Endothelial cell of umbilical vein (primary cell): ENCODE results near the gene FPGS. TPM values are rescaled to one million over a fixed set of nuclear protein-coding genes. Genes with fewer than 3 reads are reported as not detected.

Experiments
- BruUV-seq: library from RNA; stranded (reverse); fragments of 400-500 nt; replicated peaks from 2 replicates; lab custom pipeline; 2021; lab: Mats Ljungman, UMichigan
- CTCF ChIA-PET: fragments of 300-600, 350-600 bp; sonication (Branson Sonifier 250); formaldehyde crosslinking; loops from one replicate; lab custom pipeline; 2021; ENCODE audit warnings: antibody characterized with exemption, inconsistent platforms; lab: Charles Lee
- POLR2A ChIA-PET: fragments of 300-600, 350-600 bp; sonication (Branson Sonifier 250); formaldehyde crosslinking; loops from one replicate; lab custom pipeline; 2021; ENCODE audit warnings: antibody characterized with exemption, inconsistent platforms; lab: Charles Lee
- DNase-seq: peaks from one replicate; pipeline ENCODE4 v3.0.0-alpha.2; 2011; ENCODE audit warnings: low read depth, low spot score
- FAIRE-seq: peaks from 2 replicates; lab custom pipeline; 2011; peaks lifted over from hg19 to GRCh38; lab: Jason Lieb, UNC
- H2AFZ ChIP-seq: 2 replicates; pipeline ENCODE4 v1.6.0; 2012; ENCODE audit warnings: low read depth, low read length, control low read depth, inconsistent platforms
- H3K27ac ChIP-seq: 2 replicates; pipeline ENCODE4 v1.5.1; 2011; ENCODE audit warnings: low read depth, mild to moderate bottlenecking, control low read depth, low read length, moderate library complexity; ENCODE audit not compliant: insufficient read depth
- H3K27me3 ChIP-seq, 2 experiments: 2 replicates each; pipeline versions ENCODE4 v1.6.0 to v1.6.1; 2011; ENCODE audit warnings: low read length in 2 of 2, mixed read lengths in 1 of 2; ENCODE audit not compliant: control insufficient read depth in 2 of 2, insufficient read depth in 2 of 2
- H3K36me3 ChIP-seq, 2 experiments: 2 replicates in 1 of 2; 3 replicates in 1 of 2; pipeline ENCODE4 v1.5.1; 2011; ENCODE audit warnings: low read length in 2 of 2, mild to moderate bottlenecking in 1 of 2, moderate library complexity in 1 of 2; ENCODE audit not compliant: control insufficient read depth in 2 of 2, insufficient read depth in 2 of 2; ENCODE audit errors: extremely low read depth in 1 of 2
- H3K4me1 ChIP-seq: 3 replicates; pipeline ENCODE4 v1.5.1; 2011; ENCODE audit warnings: mild to moderate bottlenecking, low read length; ENCODE audit not compliant: control insufficient read depth, insufficient read depth; ENCODE audit errors: extremely low read depth
- H3K4me2 ChIP-seq: 2 replicates; pipeline ENCODE4 v1.6.1; 2011; ENCODE audit warnings: low read length, control low read depth, mixed read lengths; ENCODE audit not compliant: insufficient read depth
- H3K4me3 ChIP-seq, 3 experiments: fragments of 200-600 bp in 1 of 3; sonication (generic), shearing (Covaris generic) in 1 of 3; replicated peaks in 1 of 3; 2 replicates each; pipeline ENCODE4 v1.5.1; 2011 to 2016; ENCODE audit warnings: control low read depth in 3 of 3, low read length in 3 of 3, mild to moderate bottlenecking in 2 of 3, inconsistent platforms in 1 of 3, low read depth in 1 of 3, moderate library complexity in 1 of 3; ENCODE audit not compliant: insufficient read depth in 1 of 3
- H3K79me2 ChIP-seq: 2 replicates; pipeline ENCODE4 v1.6.0; 2012; ENCODE audit warnings: low read length, inconsistent platforms; ENCODE audit not compliant: control insufficient read depth, insufficient read depth
- H3K9ac ChIP-seq: replicated peaks from 2 replicates; pipeline ENCODE3; 2011; ENCODE audit warnings: low read length, control low read depth; ENCODE audit not compliant: insufficient read depth; ENCODE audit errors: extremely low read depth
- H3K9me1 ChIP-seq: replicated peaks from 3 replicates; pipeline ENCODE4 v1.6.0; 2011; ENCODE audit warnings: mild to moderate bottlenecking, low read length; ENCODE audit not compliant: control insufficient read depth, insufficient read depth; ENCODE audit errors: extremely low read depth
- H3K9me3 ChIP-seq: replicated peaks from 2 replicates; pipeline ENCODE4 v1.5.1; 2012; ENCODE audit warnings: low read length, inconsistent platforms; ENCODE audit not compliant: control insufficient read depth, insufficient read depth
- H4K20me1 ChIP-seq: replicated peaks from 2 replicates; pipeline ENCODE3; 2011; ENCODE audit warnings: mild to moderate bottlenecking, low read length; ENCODE audit not compliant: control insufficient read depth, insufficient read depth; ENCODE audit errors: extremely low read depth
- EZH2 ChIP-seq: IDR thresholded peaks from 2 replicates; pipeline ENCODE4 v1.6.1; 2012; ENCODE audit warnings: borderline replicate concordance, low read depth, mild to moderate bottlenecking, moderate library complexity, low read length, inconsistent platforms; ENCODE audit not compliant: severe bottlenecking
- FOS ChIP-seq: IDR thresholded peaks from 2 replicates; pipeline ENCODE4 v1.6.1; 2011; ENCODE audit warnings: mild to moderate bottlenecking, low read length, moderate library complexity, borderline replicate concordance; ENCODE audit not compliant: insufficient read depth
- GATA2 ChIP-seq: IDR thresholded peaks from 2 replicates; pipeline ENCODE4 v1.7.0; 2011; ENCODE audit warnings: low read depth, mild to moderate bottlenecking, moderate library complexity, mixed read lengths, low read length; ENCODE audit not compliant: insufficient read length, insufficient read depth
- JUN ChIP-seq: IDR thresholded peaks from 2 replicates; pipeline ENCODE4 v1.6.1; 2011; ENCODE audit warnings: borderline replicate concordance, low read depth; ENCODE audit not compliant: insufficient read length, insufficient read depth
- MYC ChIP-seq: IDR thresholded peaks from one replicate; pipeline ENCODE4 v1.6.1; 2011; ENCODE audit warnings: mild to moderate bottlenecking, low read depth, low read length
- POLR2A ChIP-seq: IDR thresholded peaks from 2 replicates; pipeline ENCODE4 v1.6.1; 2012; ENCODE audit warnings: low read depth, mild to moderate bottlenecking, control low read depth, low read length
- POLR2AphosphoS5 ChIP-seq: IDR thresholded peaks from 2 replicates; pipeline ENCODE4 v1.6.1; 2012; ENCODE audit warnings: low read depth, mild to moderate bottlenecking, control low read depth, low read length, moderate library complexity; ENCODE audit not compliant: insufficient read depth
- dilution Hi-C: fragments of 300-500 bp; cut with MboI; formaldehyde crosslinking; loops from one replicate; pipeline ENCODE4 v1.15.0; 2019; ENCODE audit warnings: low sequenced_read_pairs; ENCODE audit not compliant: extremely low pct_ligation_motif_present
- intact Hi-C: fragments of 100-400 bp; cut with micrococcal nuclease; formaldehyde crosslinking; loops from one replicate; pipeline ENCODE4 v1.10.0; 2022
- polyA plus RNA-seq, 4 experiments: library from polyadenylated mRNA; depleted of rRNA in 3 of 4; stranded (reverse) in 3 of 4; unstranded in 1 of 4; fragments of >200 nt; gene quantifications; 2 replicates each; pipeline versions ENCODE4 v1.2.1 to v1.2.3, GENCODE V29; 2011 to 2012; ENCODE audit warnings: missing spikeins in 1 of 4
- total RNA-seq: library from RNA; stranded (reverse); gene quantifications from 2 replicates; pipeline ENCODE4 v1.2.3, GENCODE V29; 2021
- TF ChIP-seq, protein P1 (sequence below): IDR thresholded peaks from 2 replicates; pipeline ENCODE4 v1.6.1; 2011; ENCODE audit not compliant: insufficient read depth, insufficient read length
- TF ChIP-seq, protein P2 (sequence below), 2 donors: IDR thresholded peaks; 1 replicate in 1 of 2; 2 replicates in 1 of 2; pipeline ENCODE4 v1.5.1; 2011; ENCODE audit warnings: low read length in 2 of 2, mild to moderate bottlenecking in 2 of 2, moderate library complexity in 2 of 2, control low read depth in 1 of 2, inconsistent platforms in 1 of 2, low read depth in 1 of 2; ENCODE audit not compliant: insufficient read depth in 1 of 2; ENCODE audit errors: extremely low read depth in 1 of 2

Gene FPGS
- total and polyA plus RNA-seq, 2 donors (not counting 3 experiments of a cell fraction or from before 2014, with no cell fraction given) = 77.7 to 90.2 TPM

DNA sequence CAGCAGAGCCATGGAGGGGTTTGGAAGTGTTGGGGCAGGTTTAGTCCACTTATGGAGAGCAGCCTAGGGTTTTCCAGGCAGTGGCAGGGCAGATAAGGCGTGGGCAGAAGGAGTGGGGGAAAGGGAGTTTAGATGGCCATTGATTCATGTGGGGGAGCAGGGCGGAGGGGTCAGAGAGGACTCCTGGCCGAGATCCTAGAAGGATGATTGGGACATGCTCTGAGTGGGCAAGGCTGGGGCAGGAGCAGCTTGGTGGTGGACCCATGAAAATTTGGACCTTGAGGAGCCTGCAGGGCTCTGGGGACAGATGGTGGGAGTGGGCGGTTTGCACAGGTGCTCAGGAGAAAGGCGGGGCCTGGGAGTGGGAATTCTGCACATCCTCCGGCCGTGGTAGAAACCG is 49.5 kb upstream of the FPGS start:
- Histone ChIP-seq H3K4me1 (peaks cover 12% of the 10 kb centered on the region), H4K20me1 (peaks cover 3% of the 10 kb centered on the region), H3K9ac (no peak overlapping the region), H3K9me1 (no peaks in the 10 kb centered on the region), H3K4me3 (no peak overlapping the region), H3K27me3 (no peaks in the 10 kb centered on the region), H3K36me3 (peaks cover 24 to 40% of the 10 kb centered on the region in 2 experiments), H3K9me3 (no peaks in the 10 kb centered on the region), H3K4me2 (no peak overlapping the region), H2AFZ (no peak overlapping the region), H3K79me2 (peaks cover 37% of the 10 kb centered on the region), H3K27ac (no peak overlapping the region)
- intact Hi-C loops = no loop called here
- DNase-seq (no peak), FAIRE-seq (no peak)
- POLR2A ChIA-PET = no interaction called here
- BruUV-seq = no TSS peak
- CTCF ChIA-PET = interaction anchor here (1.2 kb wide), 1 partner anchor 117 kb away, joined by 3 read pairs; no protein-coding TSS in a partner anchor
- dilution Hi-C loops = no loop called here
- no peak for TF ChIP-seq GATA2
- TF ChIP-seq FOS = no peak
- TF ChIP-seq, protein P1, sequence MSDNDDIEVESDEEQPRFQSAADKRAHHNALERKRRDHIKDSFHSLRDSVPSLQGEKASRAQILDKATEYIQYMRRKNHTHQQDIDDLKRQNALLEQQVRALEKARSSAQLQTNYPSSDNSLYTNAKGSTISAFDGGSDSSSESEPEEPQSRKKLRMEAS = no peak
- TF ChIP-seq JUN = no peak
- TF ChIP-seq POLR2A = no peak

DNA sequence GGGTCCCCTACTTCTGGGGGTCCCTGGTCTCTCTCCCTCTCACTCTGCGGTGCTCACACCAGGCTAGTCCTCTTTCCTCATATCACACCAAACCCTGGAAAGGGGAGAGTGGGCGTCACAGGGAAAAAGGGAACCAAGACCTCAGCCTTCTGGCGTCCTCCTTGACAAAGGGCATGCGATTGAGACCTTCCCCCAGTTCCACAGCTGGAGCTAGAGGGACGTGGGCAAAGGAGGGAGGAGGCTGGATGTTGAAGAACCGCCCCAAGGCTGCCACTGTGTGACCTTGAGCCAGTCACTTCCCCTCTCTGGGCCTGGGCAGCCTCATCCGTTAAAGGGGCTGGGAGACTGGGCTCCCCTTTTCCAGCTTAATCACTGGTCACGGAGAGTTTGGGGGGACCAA is 49.1 kb upstream of the FPGS start:
- H3K4me1 ChIP-seq = peaks cover 12% of the 10 kb centered on the region
- dilution Hi-C loops = no loop called here
- H3K27me3 ChIP-seq = no peaks in the 10 kb centered on the region
- POLR2A ChIA-PET = no interaction called here
- H3K4me2 ChIP-seq = no peak overlapping the region
- H3K4me3 ChIP-seq = no peak overlapping the region
- CTCF ChIA-PET = interaction anchor here (1.1 to 1.2 kb wide), 2 partner anchors 31 to 116 kb away, joined by 3 read pairs; no protein-coding TSS in a partner anchor
- no peak overlapping the region for H2AFZ ChIP-seq
- TF ChIP-seq MYC (no peak), POLR2A (no peak), FOS (no peak), JUN (no peak), GATA2 (no peak), EZH2 (no peak), POLR2AphosphoS5 (no peak)
- TF ChIP-seq, protein P2, sequence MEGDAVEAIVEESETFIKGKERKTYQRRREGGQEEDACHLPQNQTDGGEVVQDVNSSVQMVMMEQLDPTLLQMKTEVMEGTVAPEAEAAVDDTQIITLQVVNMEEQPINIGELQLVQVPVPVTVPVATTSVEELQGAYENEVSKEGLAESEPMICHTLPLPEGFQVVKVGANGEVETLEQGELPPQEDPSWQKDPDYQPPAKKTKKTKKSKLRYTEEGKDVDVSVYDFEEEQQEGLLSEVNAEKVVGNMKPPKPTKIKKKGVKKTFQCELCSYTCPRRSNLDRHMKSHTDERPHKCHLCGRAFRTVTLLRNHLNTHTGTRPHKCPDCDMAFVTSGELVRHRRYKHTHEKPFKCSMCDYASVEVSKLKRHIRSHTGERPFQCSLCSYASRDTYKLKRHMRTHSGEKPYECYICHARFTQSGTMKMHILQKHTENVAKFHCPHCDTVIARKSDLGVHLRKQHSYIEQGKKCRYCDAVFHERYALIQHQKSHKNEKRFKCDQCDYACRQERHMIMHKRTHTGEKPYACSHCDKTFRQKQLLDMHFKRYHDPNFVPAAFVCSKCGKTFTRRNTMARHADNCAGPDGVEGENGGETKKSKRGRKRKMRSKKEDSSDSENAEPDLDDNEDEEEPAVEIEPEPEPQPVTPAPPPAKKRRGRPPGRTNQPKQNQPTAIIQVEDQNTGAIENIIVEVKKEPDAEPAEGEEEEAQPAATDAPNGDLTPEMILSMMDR (IDR thresholded peaks at IDR 0.05; ENCODE audit: extremely low read depth in 1 of 2, insufficient read depth in 1 of 2, low read depth in 1 of 2, low read length in 2 of 2) = no peak
- TF ChIP-seq, protein P1 = no peak
- peaks cover 39% of the 10 kb centered on the region for H3K79me2 ChIP-seq
- no peaks in the 10 kb centered on the region for H3K9me1 ChIP-seq
- no TSS peak for BruUV-seq
- H3K9ac ChIP-seq = no peak overlapping the region
- FAIRE-seq (no peak), DNase-seq (no peak)
- intact Hi-C loops = loop anchor here (2.0 kb wide), 1 partner anchor 17 kb away; no protein-coding TSS in a partner anchor
- H3K27ac ChIP-seq = no peak overlapping the region
- H3K36me3 ChIP-seq = peaks cover 19 to 39% of the 10 kb centered on the region in 2 experiments
- peaks cover 3% of the 10 kb centered on the region for H4K20me1 ChIP-seq
- H3K9me3 ChIP-seq = no peaks in the 10 kb centered on the region
